Activated T-cell treated with anti-CD3 and anti-CD28 coated beads, Interleukin-2, amount 50 U/mL, for 4 hours (primary cell): ENCODE data around the gene GOPC. TPM values are rescaled to one million over a fixed set of nuclear protein-coding genes. Genes with fewer than 3 reads are reported as not detected.
A peak's percentile ranks its signal among the peaks of the same experiment; 100 is the strongest.
"Not testable (repeated sequence)": the region's sequence is repeated elsewhere in the genome, so short reads cannot be mapped to it uniquely, and the experiment has no call there.

Experiments used
- ATAC-seq, 2 donors: fragments of 200-7000 bp; cut with Tn5 transposase; one replicate each; pipeline ENCODE4 v1.10.0; 2021
- DNase-seq: peaks from one replicate; pipeline ENCODE4 v3.0.0-alpha.2; 2020
- H3K27me3 Mint-ChIP-seq: one replicate; pipeline ENCODE4 v1.8.0; 2021; ENCODE audit warnings: low read depth, mixed read lengths
- H3K36me3 Mint-ChIP-seq: one replicate; pipeline ENCODE4 v1.8.0; 2022; ENCODE audit warnings: mixed read lengths; ENCODE audit not compliant: insufficient read depth
- H3K4me1 Mint-ChIP-seq: one replicate; pipeline ENCODE4 v1.8.0; 2021; ENCODE audit warnings: low read depth, mixed read lengths
- H3K4me3 Mint-ChIP-seq: one replicate; pipeline ENCODE4 v1.8.0; 2021; ENCODE audit warnings: mild to moderate bottlenecking, moderate library complexity, mixed read lengths
- H3K9me3 Mint-ChIP-seq: one replicate; pipeline ENCODE4 v1.8.0; 2021; ENCODE audit warnings: mixed read lengths
- total RNA-seq, 3 donors: library from RNA; stranded (reverse); gene quantifications; one replicate each; pipeline ENCODE4 v1.2.1, GENCODE V29; 2021

Gene GOPC
- total RNA-seq, result 10 to 100 TPM; 20.7 to 21.3 (median 20.9) TPM

DNA sequence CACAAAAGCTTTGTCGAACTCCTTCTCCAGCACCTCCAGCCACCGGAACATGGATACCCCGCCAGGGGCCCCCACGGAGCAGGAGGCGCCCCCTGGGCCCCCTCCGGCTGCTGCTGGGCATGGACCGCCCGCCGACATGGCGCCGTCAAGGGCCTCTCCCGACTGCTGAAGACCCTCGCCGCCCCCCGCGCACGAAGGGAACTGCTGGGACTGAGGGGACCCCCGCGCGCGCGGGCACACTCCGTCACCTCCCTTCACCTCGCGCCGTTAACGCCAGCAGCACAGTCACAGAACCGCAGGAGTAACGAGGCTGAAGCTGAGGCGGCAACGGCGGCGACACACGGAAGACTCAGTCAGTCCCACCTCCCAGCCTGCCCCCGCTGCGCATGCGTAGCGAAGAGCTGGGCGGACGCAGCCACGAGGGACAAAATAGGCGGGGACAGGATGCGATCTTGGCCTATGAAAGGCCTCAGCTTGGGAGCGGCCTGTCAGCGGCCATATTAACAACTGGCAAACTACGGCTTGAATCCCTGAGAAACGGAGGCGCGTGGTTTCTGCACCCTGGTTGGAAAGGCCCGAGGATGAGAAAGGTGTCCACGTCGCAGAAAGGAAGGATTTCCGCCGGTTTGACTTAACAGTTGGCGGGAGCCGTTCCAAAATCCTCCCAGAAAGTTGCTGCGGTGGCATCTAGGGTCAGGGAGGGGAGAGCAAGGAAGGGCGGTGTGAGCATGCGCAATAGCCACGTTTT lies at the start of gene GOPC:
Gene GOPC, minus strand, starts transcription at position 361 of the 748 bp plus-strand sequence. Its CDS starts 223 bp downstream, at position 138.
- peak; percentile 91 for DNase-seq
- Mint-ChIP-seq H3K27me3 (peaks cover 2% of the 10 kb centered on the region), H3K9me3 (no peaks in the 10 kb centered on the region), H3K4me1 (peaks cover 42% of the 10 kb centered on the region), H3K36me3 (peaks cover 13% of the 10 kb centered on the region), H3K4me3 (peak within 1 kb of the TSS; percentile 99)
- ATAC-seq, result peak; percentile 96 to 97

DNA sequence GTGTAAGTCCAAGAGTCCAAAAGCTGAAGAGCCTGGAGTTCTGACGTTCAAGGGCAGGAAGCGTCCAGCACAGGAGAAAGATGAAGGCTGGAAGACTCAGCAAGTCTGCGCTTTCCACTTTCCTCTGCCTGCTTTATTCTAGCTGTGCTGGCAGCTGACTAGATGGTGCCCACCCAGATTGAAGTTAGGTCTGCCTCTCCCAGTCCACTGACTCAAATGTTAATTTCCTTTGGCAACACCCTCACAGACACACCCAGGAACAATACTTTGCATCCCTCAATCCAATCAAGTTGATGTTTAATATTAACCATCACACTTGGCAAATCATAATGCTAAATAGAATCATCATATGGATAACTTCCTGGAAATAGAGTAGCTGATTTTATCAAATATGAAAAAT lies 49.7 kb upstream of the GOPC start:
- not testable (repeated sequence) for H3K27me3 Mint-ChIP-seq, H3K4me1 Mint-ChIP-seq, DNase-seq, ATAC-seq, H3K4me3 Mint-ChIP-seq, H3K9me3 Mint-ChIP-seq, H3K36me3 Mint-ChIP-seq

DNA sequence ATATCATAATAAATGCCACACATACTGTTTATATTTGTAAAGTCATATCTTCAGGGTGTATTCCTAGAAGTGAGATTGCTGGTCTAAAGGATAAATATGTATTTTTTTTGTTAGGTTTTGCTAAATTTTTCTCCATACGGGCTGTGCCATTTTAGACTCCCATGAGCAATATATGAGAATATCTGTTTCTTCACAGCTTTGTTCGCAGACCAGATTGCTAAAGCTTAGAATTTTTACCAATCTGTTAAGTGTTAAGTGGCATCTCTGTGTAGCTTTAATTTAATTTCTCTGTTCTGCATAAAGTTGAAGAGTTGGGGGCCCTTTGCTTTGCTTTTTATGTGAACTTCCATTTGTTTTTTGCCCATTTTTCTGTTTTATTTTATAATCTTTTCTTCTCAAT lies 40.7 kb upstream of the GOPC start:
- Mint-ChIP-seq H3K27me3 (peaks cover 7% of the 10 kb centered on the region), H3K4me3 (no peak overlapping the region), H3K36me3 (no peaks in the 10 kb centered on the region), H3K4me1 (no peaks in the 10 kb centered on the region), H3K9me3 (peaks cover 3% of the 10 kb centered on the region)
- ATAC-seq (no peak), DNase-seq (no peak)

DNA sequence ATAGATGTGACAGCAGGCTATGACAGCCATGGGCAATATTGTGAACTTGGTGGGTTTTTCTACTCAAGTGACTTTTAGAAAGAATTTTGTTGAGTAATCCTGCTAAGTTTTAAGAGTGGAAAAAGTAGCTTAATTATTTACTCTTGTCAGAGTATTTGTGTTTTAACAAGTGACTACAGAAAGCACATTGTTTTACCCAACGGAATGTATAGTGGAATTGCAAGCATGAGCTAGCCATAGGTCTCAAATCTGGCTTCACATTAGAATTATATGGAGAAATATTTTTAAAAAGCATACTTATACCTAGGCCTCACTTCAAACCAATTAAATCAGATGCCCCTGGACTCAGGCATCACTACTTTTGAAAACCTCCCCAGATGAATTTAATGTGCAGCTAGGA lies 35.5 kb upstream of the GOPC start:
- no peak for DNase-seq
- Mint-ChIP-seq H3K4me3 (no peak overlapping the region), H3K27me3 (peaks cover 5% of the 10 kb centered on the region), H3K36me3 (no peaks in the 10 kb centered on the region), H3K4me1 (no peaks in the 10 kb centered on the region), H3K9me3 (peaks cover 3% of the 10 kb centered on the region)
- ATAC-seq, result no peak

DNA sequence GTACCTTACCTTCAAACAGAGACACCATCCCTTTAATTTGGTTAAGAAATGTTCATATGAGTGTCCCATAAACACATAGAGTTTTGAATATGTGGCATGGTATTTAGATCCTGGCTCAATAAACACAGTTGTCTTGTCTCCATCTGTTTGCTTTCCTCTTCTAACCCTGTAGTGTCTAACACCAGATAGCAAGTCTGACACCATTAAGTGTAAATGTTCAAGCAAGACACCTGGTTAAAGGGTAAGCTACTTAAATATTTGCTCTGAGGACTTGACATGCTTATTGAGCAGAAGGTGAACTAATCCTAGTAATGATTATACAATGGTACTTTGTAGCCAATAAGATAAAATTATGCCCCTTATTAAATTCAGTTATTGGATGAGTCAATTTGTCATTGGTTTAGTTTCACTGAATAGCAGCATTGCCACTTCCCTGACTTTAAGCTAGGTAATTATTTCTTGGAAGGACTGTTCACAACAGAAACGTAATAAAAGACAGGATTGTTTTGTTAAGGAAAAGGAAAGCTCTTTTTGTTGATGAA lies 26.9 kb upstream of the GOPC start:
- Mint-ChIP-seq H3K4me3 (no peak overlapping the region), H3K36me3 (no peaks in the 10 kb centered on the region), H3K4me1 (no peaks in the 10 kb centered on the region), H3K9me3 (peaks cover 18% of the 10 kb centered on the region), H3K27me3 (peaks cover 14% of the 10 kb centered on the region)
- DNase-seq (no peak), ATAC-seq (no peak)

DNA sequence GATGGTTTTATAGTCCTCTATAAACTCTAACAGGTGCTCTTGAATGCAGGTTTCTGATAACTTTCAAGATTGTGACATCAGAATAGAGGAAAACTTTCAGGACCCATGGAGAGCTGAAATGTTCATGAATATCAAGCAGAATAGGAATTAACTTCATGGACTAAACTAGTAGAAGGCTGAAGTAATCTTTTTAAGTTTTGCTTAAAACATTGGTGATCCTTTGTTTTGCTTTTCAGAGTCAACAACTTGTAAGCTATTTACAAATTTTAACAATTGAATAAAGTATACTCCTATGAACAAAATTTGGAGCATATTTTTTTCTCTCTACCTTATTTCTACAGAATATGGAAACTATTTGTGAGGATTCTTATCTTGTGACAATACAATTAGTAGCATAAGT lies 25.2 kb upstream of the GOPC start:
- ATAC-seq, result no peak
- Mint-ChIP-seq H3K4me1 (no peaks in the 10 kb centered on the region), H3K9me3 (peaks cover 22% of the 10 kb centered on the region), H3K36me3 (no peaks in the 10 kb centered on the region), H3K4me3 (no peak overlapping the region), H3K27me3 (peaks cover 10% of the 10 kb centered on the region)
- DNase-seq, result no peak

DNA sequence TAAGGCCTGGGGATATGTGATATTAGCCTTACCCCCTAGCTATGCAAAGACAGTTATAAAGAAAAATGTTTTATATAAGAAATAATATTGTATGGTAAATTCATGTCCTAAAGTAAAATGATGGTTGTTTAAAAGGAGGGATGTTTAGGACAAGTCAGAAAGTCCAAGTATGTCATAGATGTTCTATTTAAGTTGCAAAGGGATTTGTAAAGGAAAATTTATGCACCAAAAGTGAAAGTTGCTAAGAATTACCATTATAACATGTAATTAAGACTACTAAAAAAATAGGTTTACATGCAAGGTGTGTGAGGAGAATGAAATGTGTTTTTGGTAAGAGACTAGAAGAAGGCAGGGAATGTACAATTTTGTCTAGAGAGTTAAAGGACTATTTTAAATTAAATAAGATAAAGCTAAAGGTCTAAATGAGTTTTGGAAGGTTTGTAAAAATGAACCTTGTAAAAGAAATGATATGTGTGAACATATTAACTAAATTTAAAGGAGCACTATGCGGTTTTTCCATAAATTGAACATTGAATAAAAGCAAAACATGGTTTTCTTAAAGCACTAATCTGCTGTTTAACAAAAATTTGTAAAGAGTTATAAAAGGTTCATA lies 22.7 kb upstream of the GOPC start:
- Mint-ChIP-seq H3K4me1 (no peaks in the 10 kb centered on the region), H3K4me3 (no peak overlapping the region), H3K27me3 (peaks cover 8% of the 10 kb centered on the region), H3K36me3 (no peaks in the 10 kb centered on the region), H3K9me3 (peaks cover 22% of the 10 kb centered on the region)
- DNase-seq (no peak), ATAC-seq (no peak)

DNA sequence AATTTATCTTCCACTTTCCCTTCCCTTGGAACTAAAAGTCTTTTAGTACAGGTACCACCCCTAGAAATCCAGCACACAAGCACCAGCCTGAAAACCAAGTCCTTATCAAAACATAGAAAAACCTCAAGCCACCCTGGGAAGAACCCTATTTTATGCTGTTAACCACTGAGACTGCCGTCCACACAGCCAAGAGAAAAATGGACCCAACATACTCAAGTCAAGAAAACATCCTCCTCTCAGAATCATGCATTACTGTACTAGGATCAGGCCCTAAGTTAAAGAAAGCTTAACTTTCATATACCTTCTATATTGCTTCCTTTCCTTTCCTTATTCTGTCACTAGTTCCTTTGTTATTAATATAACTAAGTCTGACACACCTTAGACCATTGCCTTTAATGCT lies 16.9 kb upstream of the GOPC start:
- Mint-ChIP-seq H3K9me3 (peaks cover 4% of the 10 kb centered on the region), H3K36me3 (no peaks in the 10 kb centered on the region), H3K4me3 (no peak overlapping the region), H3K27me3 (peaks cover 1% of the 10 kb centered on the region), H3K4me1 (peaks cover 22% of the 10 kb centered on the region)
- DNase-seq, result no peak
- ATAC-seq, result no peak

DNA sequence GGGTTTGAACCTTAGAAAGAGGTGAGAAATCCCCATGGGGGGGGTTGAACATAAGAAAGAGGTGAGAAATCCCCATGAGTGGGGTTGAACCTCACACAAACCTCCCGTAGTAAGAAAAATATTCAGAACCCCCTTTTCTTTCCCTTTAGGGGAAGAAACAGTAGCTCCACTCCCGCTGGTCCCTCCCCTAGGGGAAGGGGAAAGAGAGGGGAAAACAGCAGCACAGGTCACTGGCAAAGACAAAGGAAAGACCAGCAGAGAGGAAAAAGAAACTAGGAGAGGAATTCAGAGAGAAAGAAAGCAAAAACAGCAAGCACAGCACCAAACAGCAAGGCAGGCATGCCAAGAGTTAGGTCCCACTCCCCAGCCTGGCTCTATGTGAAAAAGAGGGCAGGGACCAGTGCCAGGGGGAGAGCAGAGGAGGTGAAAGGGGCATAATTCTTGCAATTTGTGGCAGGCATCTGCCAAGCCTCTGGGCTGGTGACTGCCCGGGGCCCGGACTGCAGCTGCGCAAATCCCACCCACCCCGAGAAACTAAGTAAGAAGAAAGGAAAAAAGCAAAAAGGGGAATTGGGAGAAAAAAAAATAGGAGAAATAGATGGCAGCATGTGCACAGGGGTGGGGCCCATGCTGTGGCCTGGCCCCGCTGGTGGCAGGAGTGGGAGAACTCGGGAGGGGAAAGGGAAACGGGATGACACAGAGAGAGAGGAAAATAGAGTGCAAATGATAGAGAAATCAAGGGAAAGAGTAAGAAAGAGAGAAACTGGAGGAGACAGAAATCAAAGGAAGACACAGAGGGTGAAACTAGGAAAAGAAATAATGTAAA lies 15.1 kb upstream of the GOPC start:
- Mint-ChIP-seq H3K4me1 (peaks cover 32% of the 10 kb centered on the region), H3K36me3 (no peaks in the 10 kb centered on the region), H3K9me3 (no peaks in the 10 kb centered on the region), H3K27me3 (peaks cover 4% of the 10 kb centered on the region), H3K4me3 (no peak overlapping the region)
- ATAC-seq, result peak; percentile 20 to 45
- no peak for DNase-seq

DNA sequence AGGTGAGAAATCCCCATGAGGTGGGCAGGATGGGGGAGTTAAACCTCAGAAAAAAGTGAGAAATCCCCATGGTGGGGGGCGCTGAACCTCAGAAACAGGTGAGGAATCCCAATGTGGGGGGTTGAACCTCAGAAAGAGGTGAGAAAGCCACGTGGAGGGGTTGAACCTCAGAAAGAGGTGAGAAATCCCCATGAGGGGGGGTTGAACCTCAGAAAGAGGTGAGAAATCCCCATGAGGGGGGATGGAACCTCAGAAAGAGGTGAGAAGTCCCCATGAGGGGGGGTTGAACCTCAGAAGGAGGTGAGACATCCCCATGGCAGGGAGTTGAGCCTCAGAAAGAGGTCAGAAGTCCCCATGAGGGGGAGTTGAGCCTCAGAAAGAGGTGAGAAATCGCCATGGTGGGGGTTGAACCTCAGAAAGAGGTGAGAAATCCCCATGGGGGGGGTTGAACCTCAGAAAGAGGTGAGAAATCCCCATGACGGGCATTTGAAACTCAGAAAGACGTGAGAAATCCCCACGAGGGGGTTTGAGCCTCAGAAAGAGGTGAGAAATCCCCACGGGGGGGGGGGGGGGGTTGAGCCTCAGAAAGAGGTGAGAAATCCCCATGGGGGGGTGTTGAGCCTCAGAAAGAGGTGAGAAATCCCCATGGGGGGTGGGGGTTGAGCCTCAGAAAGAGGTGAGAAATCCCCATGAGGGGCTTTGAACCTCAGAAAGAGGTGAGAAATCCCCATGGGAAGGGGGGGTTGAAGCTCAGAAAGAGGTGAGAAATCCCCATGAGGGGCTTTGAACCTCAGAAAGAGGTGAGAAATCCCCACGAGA lies 14.3 kb upstream of the GOPC start:
- H3K4me3 Mint-ChIP-seq, result no peak overlapping the region
- H3K9me3 Mint-ChIP-seq, result no peaks in the 10 kb centered on the region
- peaks cover 32% of the 10 kb centered on the region for H3K4me1 Mint-ChIP-seq

DNA sequence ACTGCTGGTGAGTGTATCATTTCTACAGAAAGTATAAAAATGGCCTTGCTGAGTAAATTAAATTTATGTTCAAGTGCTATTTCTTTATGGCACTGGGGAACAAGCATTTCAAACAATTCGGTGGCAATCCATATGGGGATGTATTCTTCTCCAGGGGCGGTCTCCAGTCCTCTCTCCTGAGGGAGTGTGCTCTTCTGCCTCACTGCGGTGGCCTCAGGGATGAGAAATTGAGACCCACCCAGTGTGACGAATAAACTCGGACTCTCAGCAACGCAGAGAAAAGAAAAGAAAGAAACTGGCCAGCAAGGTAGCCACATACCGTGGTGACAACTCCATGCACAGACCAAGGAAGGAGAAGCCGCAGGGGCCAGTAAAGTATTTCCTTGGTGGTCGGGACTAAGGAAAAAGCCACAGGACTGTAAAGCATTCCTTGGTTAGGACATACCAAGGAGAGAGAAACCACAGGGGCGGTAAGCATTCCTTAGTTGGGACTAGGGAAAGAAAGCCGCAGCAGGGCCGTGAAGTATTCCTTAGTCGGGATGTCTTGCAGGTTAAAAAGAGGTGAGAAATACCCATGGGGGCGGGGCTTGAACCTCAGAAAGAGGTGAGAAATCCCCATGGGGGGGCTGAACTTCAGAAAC lies 13.6 kb upstream of the GOPC start:
- peaks cover 32% of the 10 kb centered on the region for H3K4me1 Mint-ChIP-seq
- H3K4me3 Mint-ChIP-seq, result no peak overlapping the region
- ATAC-seq (no peak), DNase-seq (no peak)
- H3K36me3 Mint-ChIP-seq, result no peaks in the 10 kb centered on the region
- H3K9me3 Mint-ChIP-seq, result no peaks in the 10 kb centered on the region
- H3K27me3 Mint-ChIP-seq, result peaks cover 9% of the 10 kb centered on the region

More for the DNA sequence above, 14.3 kb upstream of the GOPC start:
- ATAC-seq (peak; percentile 70 to 79), DNase-seq (peak; percentile 25)
- Mint-ChIP-seq H3K27me3 (peaks cover 9% of the 10 kb centered on the region), H3K36me3 (no peaks in the 10 kb centered on the region)

DNA sequence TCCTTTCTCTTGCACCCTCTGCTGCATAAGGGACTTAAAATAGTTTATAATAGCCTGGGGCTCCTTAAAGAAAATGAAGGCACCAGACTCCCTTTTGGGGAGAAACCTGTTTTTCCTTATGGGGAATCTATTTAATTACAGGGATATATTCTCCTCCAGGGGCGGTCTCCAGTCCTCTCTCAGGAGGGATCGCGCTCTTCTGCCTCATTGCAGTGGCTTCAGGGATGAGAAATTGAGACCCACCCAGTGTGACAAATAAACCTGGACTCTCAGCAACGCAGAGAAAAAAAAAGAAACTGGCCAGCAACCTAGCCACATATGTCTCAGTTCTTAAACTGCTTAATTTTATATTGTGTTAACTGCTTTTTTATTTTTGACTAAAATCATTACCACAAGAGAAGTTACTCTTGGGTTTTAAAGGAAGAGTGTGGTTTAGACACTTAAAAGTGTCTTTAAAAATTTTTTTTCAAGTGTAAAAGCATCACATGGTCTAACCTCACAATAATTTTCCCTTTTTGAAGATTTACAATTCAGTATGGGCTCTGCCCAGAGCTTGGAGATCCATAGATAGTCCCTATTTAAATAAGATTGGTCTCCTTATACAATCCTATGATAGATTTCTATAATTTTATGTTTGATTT lies 11.7 kb upstream of the GOPC start:
- no peak overlapping the region for H3K4me3 Mint-ChIP-seq
- H3K36me3 Mint-ChIP-seq, result no peaks in the 10 kb centered on the region
- no peaks in the 10 kb centered on the region for H3K9me3 Mint-ChIP-seq
- ATAC-seq (no peak), DNase-seq (no peak)
- H3K4me1 Mint-ChIP-seq, result peaks cover 29% of the 10 kb centered on the region
- peaks cover 12% of the 10 kb centered on the region for H3K27me3 Mint-ChIP-seq

DNA sequence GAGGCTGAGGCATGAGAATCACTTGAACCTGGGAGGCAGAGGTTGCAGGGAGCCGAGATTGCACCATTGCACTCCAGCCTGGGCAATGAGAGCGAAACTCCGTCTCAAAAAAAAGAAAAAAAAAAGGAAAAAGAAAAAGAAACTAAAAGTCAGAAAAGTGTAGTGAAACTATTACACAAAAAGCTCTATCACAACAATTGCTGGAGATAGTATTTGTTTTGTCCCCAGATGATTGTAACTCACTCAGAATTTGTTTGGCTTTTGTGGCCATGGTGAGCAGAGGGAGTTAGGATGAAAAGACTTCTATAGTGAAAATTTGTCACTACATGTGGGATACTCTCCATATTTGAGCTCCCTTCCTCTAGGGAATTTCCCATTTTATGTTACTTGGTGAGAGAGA lies 5.2 kb upstream of the GOPC start:
- Mint-ChIP-seq H3K9me3 (no peaks in the 10 kb centered on the region), H3K36me3 (no peaks in the 10 kb centered on the region)

More for the DNA sequence above, 5.2 kb upstream of the GOPC start:
- DNase-seq, result no peak
- Mint-ChIP-seq H3K4me1 (peaks cover 11% of the 10 kb centered on the region), H3K4me3 (no peak overlapping the region), H3K27me3 (peaks cover 19% of the 10 kb centered on the region)
- ATAC-seq, result no peak
